MM.1S (cell line): Measurements from ENCODE around the gene GCSAM.

Experiments used
- EZH2phosphoT487 ChIP-seq: fragments of 300-600 bp; sonication (generic); IDR thresholded peaks from 2 replicates; pipeline ENCODE4 v1.6.1; 2018; ENCODE audit warnings: antibody characterized with exemption, low read length
- TF ChIP-seq, protein P1 (sequence below): fragments of 300-600 bp; sonication (generic); IDR thresholded peaks from 2 replicates; pipeline ENCODE4 v1.5.1; 2016; ENCODE audit warnings: antibody characterized with exemption, low read length, mixed read lengths

DNA sequence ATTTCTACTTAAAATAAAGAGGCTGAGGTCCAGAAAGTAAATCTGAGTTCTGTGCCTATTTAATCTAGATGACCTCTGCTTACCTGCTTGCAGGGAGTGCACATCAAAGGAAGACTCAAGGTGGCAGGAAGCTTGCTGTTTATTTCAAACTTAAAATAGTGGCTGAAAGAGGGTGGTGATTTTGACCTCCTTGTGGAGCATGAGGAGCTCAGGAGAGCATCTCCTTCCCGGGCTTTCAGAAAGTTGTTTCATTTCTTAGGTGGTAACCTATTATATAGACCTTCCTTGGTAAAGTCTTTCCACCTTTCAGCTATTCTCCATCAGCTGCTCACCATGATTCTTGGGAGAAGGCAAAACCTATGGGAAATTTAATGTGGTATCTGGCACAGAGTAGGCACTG is 494 bp downstream of the GCSAM start:
- TF ChIP-seq, protein P1, sequence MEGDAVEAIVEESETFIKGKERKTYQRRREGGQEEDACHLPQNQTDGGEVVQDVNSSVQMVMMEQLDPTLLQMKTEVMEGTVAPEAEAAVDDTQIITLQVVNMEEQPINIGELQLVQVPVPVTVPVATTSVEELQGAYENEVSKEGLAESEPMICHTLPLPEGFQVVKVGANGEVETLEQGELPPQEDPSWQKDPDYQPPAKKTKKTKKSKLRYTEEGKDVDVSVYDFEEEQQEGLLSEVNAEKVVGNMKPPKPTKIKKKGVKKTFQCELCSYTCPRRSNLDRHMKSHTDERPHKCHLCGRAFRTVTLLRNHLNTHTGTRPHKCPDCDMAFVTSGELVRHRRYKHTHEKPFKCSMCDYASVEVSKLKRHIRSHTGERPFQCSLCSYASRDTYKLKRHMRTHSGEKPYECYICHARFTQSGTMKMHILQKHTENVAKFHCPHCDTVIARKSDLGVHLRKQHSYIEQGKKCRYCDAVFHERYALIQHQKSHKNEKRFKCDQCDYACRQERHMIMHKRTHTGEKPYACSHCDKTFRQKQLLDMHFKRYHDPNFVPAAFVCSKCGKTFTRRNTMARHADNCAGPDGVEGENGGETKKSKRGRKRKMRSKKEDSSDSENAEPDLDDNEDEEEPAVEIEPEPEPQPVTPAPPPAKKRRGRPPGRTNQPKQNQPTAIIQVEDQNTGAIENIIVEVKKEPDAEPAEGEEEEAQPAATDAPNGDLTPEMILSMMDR, result no peak
- no peak for TF ChIP-seq EZH2phosphoT487
